Esophagus squamous epithelium (tissue), 4 donors: ENCODE results near the gene CEP135.

ENCODE experiments used
- POLR2A ChIP-seq, 4 donors: fragments of 450-650 bp; IDR thresholded peaks; one replicate each; pipeline ENCODE4 v1.6.1; 2017; ENCODE audit warnings: antibody characterized with exemption in 4 of 4, mild to moderate bottlenecking in 4 of 4, moderate library complexity in 3 of 4
- TF ChIP-seq, protein P1 (sequence below), 6 experiments: fragments of 450-650 bp in 4 of 6; fragments of 200-600 bp in 2 of 6; sonication (generic) in 2 of 6; IDR thresholded peaks; one replicate each; pipeline ENCODE4 v1.5.1; 2016 to 2019; ENCODE audit warnings: antibody characterized with exemption in 6 of 6, mild to moderate bottlenecking in 4 of 6, moderate library complexity in 4 of 6

DNA sequence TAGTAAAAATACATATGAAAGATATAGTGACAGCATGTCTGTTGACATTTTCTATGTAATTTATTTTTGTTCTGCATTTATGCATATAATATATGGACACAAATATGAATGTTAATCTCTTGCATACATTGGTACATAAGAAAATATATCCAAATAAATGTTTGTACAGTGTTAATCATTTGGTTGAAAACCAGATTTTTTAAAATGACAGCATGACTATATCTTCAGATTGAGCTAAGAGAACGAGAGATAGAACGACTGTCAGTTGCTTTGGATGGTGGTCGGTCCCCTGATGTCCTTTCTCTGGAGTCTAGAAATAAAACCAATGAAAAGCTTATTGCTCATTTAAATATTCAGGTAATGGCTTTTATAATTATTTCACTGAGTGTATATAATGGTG lies 15.3 kb downstream of the CEP135 start:
- TF ChIP-seq, protein P1, sequence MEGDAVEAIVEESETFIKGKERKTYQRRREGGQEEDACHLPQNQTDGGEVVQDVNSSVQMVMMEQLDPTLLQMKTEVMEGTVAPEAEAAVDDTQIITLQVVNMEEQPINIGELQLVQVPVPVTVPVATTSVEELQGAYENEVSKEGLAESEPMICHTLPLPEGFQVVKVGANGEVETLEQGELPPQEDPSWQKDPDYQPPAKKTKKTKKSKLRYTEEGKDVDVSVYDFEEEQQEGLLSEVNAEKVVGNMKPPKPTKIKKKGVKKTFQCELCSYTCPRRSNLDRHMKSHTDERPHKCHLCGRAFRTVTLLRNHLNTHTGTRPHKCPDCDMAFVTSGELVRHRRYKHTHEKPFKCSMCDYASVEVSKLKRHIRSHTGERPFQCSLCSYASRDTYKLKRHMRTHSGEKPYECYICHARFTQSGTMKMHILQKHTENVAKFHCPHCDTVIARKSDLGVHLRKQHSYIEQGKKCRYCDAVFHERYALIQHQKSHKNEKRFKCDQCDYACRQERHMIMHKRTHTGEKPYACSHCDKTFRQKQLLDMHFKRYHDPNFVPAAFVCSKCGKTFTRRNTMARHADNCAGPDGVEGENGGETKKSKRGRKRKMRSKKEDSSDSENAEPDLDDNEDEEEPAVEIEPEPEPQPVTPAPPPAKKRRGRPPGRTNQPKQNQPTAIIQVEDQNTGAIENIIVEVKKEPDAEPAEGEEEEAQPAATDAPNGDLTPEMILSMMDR (IDR thresholded peaks at IDR 0.05), result no peak
- TF ChIP-seq POLR2A (IDR thresholded peaks at IDR 0.05), result no peak
